ENCODE results near the gene GLIS1. TPM values are rescaled to one million over a fixed set of nuclear protein-coding genes. Genes with fewer than 3 reads are reported as not detected.
A peak's percentile ranks its signal among the peaks of the same experiment; 100 is the strongest.

The GLIS1 gene
- total and polyA plus RNA-seq, 10 of the 15 experiments (the other 5 are each of a cell fraction or from before 2014, with no cell fraction given), result not detected

GRCh38 chr1:53689223-53689622 is 49.7 kb downstream of the GLIS1 start (continued):
- TF ChIP-seq, protein P1, sequence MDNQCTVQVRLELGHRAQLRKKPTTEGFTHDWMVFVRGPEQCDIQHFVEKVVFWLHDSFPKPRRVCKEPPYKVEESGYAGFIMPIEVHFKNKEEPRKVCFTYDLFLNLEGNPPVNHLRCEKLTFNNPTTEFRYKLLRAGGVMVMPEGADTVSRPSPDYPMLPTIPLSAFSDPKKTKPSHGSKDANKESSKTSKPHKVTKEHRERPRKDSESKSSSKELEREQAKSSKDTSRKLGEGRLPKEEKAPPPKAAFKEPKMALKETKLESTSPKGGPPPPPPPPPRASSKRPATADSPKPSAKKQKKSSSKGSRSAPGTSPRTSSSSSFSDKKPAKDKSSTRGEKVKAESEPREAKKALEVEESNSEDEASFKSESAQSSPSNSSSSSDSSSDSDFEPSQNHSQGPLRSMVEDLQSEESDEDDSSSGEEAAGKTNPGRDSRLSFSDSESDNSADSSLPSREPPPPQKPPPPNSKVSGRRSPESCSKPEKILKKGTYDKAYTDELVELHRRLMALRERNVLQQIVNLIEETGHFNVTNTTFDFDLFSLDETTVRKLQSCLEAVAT (IDR thresholded peaks at IDR 0.05), result no peak
- TF ChIP-seq, protein P2, sequence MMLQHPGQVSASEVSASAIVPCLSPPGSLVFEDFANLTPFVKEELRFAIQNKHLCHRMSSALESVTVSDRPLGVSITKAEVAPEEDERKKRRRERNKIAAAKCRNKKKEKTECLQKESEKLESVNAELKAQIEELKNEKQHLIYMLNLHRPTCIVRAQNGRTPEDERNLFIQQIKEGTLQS (IDR thresholded peaks at IDR 0.05; ENCODE audit: borderline replicate concordance, extremely low read depth, low read depth, low read length), result no peak
- no peak for TF ChIP-seq JUND (IDR thresholded peaks at IDR 0.05; ENCODE audit: low read depth, low read length)
- no peak for TF ChIP-seq KLF5 (IDR thresholded peaks at IDR 0.05; ENCODE audit: partially characterized antibody)
- TF ChIP-seq CREM (IDR thresholded peaks at IDR 0.05; ENCODE audit: low read depth), result no peak
- no peak for TF ChIP-seq FOXM1 (IDR thresholded peaks at IDR 0.05; ENCODE audit: low read depth, low read length)

- FAIRE-seq (no peak), DNase-seq (ENCODE audit: low read depth, low spot score) (no peak), ATAC-seq (peak; percentile 67)
- H3K27ac ChIP-seq (ENCODE audit: control insufficient read depth, insufficient read depth), result no peak overlapping the region
- 8% methylated on average over 10 of the region's 10 CpGs for WGBS (ENCODE audit: insufficient coverage, insufficient replicate concordance, low lambda C conversion rate, missing lambda C conversion rate)
- no peak overlapping the region for H2AFZ ChIP-seq (ENCODE audit: control insufficient read depth, low read depth, low read length)
- no TSS peak for BruUV-seq (replicated peaks)
- H4K20me1 ChIP-seq (ENCODE audit: control insufficient read depth, insufficient read depth), result no peaks in the 10 kb centered on the region
- intact Hi-C loops (cut with micrococcal nuclease; ENCODE audit: unreplicated experiment) (loop anchor here (2.0 kb wide), 1 partner anchor 204 kb away; no protein-coding TSS in a partner anchor), in situ Hi-C loops (cut with MboI) (no loop called here)
- no peaks in the 10 kb centered on the region for H3K79me2 ChIP-seq (ENCODE audit: control insufficient read depth, insufficient read depth, low read length)
- ChIA-PET SMC1A (ENCODE audit: uncharacterized antibody, unreplicated experiment) (no interaction called here), CTCF (no interaction called here), RAD21 (ENCODE audit: unreplicated experiment) (interaction anchor here (1.3 kb wide), 1 partner anchor 203 kb away, joined by 3 read pairs; no protein-coding TSS in a partner anchor), POLR2A (no interaction called here)
- H3K9me3 ChIP-seq (replicated peaks; ENCODE audit: control insufficient read depth, insufficient read depth, low read length), result no peaks in the 10 kb centered on the region
- H3K36me3 ChIP-seq (ENCODE audit: control insufficient read depth in 2 of 2, insufficient read depth in 2 of 2, low read length in 1 of 2), result no peaks in the 10 kb centered on the region
- no peak overlapping the region for H3K9ac ChIP-seq (ENCODE audit: control insufficient read depth, insufficient read depth, low read length)
- H3K4me3 ChIP-seq, result no peak overlapping the region
- no peak overlapping the region for H3K4me2 ChIP-seq (ENCODE audit: control insufficient read depth, insufficient read depth)
- no peak for TF ChIP-seq FOXM1 (IDR thresholded peaks at IDR 0.05; ENCODE audit: low read depth, low read length)
- TF ChIP-seq, protein P3, sequence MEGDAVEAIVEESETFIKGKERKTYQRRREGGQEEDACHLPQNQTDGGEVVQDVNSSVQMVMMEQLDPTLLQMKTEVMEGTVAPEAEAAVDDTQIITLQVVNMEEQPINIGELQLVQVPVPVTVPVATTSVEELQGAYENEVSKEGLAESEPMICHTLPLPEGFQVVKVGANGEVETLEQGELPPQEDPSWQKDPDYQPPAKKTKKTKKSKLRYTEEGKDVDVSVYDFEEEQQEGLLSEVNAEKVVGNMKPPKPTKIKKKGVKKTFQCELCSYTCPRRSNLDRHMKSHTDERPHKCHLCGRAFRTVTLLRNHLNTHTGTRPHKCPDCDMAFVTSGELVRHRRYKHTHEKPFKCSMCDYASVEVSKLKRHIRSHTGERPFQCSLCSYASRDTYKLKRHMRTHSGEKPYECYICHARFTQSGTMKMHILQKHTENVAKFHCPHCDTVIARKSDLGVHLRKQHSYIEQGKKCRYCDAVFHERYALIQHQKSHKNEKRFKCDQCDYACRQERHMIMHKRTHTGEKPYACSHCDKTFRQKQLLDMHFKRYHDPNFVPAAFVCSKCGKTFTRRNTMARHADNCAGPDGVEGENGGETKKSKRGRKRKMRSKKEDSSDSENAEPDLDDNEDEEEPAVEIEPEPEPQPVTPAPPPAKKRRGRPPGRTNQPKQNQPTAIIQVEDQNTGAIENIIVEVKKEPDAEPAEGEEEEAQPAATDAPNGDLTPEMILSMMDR (IDR thresholded peaks at IDR 0.05 in 2 of 3, conservative IDR thresholded peaks at IDR 0.05 in 1 of 3; ENCODE audit: control insufficient read depth in 2 of 3, extremely low read depth in 1 of 3, insufficient read depth in 1 of 3, low read depth in 3 of 3, low read length in 3 of 3), result 0 out of 6 replicates have a peak, but pooled peaks of 1 of the 3 experiments have one; percentile 9
- H3K4me1 ChIP-seq (ENCODE audit: control insufficient read depth, insufficient read depth, low read length), result no peaks in the 10 kb centered on the region
- H3K27me3 ChIP-seq (replicated peaks in 1 of 2; ENCODE audit: control insufficient read depth in 2 of 2, insufficient read depth in 2 of 2, low read length in 1 of 2), result peaks cover 0 to 9% of the 10 kb centered on the region in 2 experiments; a peak in 2 of 4 replicates
Measured at GRCh38 chr1:53688381-53689102, 50.4 kb downstream of the GLIS1 start.

Data from GM12878 (cell line).